HG03135 (cell line): ENCODE results near the gene DOCK8.
"Not testable (repeated sequence)": the region's sequence is repeated elsewhere in the genome, so short reads cannot be mapped to it uniquely, and the experiment has no call there.

ENCODE experiments used
- ATAC-seq: cut with Tn5 transposase; IDR thresholded peaks from one replicate; pipeline ENCODE4 v1.9.1; 2021; ENCODE audit warnings: mild to moderate bottlenecking, moderate library complexity; ENCODE audit not compliant: unreplicated experiment

Gene DOCK8

GRCh38 chr9:405341-405740 lies 190.7 kb downstream of the DOCK8 start:
- ATAC-seq = no peak

- no peak for ATAC-seq
These were observed 192.4 kb downstream of the DOCK8 start for GRCh38 chr9:406886-407654.

DNA sequence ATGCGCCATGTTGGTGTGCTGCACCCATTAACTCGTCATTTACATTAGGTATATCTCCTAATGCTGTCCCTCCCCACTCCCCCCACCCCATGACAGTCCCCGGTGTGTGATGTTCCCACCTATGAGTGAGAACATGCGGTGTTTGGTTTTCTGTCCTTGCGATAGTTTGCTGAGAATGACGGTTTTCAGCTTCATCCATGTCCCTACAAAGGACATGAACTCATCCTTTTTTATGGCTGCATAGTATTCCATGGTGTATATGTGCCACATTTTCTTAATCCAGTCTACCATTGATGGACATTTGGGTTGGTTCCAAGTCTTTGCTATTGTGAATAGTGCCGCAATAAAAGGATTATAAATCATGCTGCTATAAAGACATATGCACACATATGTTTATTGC lies 195.0 kb downstream of the DOCK8 start:
- ATAC-seq = not testable (repeated sequence)

- no peak for ATAC-seq
These were observed 199.9 kb downstream of the DOCK8 start for GRCh38 chr9:414595-414994.

DNA sequence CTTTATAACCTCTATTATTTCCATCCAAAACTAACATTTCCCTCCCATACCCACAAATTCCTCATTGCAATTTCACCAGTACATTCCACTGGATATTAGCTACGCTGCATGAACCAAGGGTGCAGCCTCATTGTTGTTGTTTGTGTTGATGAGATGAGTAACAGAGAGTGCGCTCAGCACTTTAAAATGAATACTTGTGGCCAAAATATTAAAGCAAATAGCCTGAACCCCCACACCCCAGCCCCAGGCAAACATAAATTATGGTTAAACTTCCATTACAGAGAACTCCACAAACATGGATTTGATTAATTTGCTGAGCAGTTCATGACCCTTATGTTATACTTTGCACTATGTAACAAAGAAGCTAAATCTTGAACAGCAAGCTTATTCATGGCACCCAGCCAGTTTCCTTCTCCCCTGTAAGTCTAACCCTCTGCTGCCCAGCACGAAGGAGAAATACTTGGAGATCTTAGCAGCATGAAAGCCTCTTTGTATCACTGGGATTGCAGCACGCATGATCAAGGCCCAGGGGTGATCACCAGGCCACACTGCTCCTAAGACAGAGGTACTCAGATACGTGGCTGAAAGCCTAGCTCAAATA lies 205.0 kb downstream of the DOCK8 start:
- no peak for ATAC-seq

DNA sequence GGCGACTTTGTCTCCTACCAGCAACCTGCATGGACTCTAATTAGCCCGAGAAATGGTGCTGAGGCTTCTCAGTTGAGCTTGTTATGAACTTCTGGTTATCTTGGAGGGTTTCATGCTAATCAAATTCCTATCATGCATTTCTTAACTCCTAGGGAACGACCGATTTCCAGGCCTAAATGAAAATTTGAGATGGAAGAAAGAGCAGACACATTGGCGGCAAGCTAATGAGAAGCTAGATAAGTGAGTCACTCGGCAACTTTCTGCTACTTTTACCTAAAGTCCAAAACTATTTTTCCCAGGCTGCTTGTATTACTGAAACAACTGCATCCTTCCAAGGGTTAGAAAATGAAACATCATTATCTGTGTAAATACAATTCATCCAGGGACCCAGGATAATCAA lies 207.2 kb downstream of the DOCK8 start:
- ATAC-seq = no peak

- no peak for ATAC-seq
These were observed 211.6 kb downstream of the DOCK8 start for GRCh38 chr9:426264-426663.

- no peak for ATAC-seq
These were observed 212.3 kb downstream of the DOCK8 start for GRCh38 chr9:426976-427375.

DNA sequence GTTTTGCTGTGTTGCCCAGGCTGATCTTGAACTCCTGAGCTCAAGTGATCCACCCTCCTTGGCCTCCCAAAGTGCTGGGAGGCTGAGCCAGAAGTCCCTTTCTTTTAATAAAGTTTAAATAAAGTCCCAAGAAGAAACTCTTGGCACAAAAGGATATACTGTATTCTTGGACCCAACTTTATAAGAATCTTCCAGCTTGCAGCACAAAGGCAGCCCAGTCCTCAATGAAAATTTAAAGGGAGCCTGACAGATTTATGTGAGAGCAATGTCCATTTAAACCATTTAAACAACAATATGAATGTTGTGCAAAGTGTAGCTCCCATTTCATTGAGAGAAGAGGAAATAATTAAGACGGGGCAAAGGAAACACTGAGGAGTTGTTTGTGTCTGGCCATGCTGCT lies 217.0 kb downstream of the DOCK8 start:
- no peak for ATAC-seq

- ATAC-seq = no peak
These were observed 221.8 kb downstream of the DOCK8 start for GRCh38 chr9:436482-436881.

GRCh38 chr9:437066-437465 lies 222.4 kb downstream of the DOCK8 start:
- no peak for ATAC-seq

GRCh38 chr9:437574-438001 lies 222.9 kb downstream of the DOCK8 start:
- no peak for ATAC-seq

- ATAC-seq = no peak
These were observed 223.4 kb downstream of the DOCK8 start for GRCh38 chr9:438066-438465.

DNA sequence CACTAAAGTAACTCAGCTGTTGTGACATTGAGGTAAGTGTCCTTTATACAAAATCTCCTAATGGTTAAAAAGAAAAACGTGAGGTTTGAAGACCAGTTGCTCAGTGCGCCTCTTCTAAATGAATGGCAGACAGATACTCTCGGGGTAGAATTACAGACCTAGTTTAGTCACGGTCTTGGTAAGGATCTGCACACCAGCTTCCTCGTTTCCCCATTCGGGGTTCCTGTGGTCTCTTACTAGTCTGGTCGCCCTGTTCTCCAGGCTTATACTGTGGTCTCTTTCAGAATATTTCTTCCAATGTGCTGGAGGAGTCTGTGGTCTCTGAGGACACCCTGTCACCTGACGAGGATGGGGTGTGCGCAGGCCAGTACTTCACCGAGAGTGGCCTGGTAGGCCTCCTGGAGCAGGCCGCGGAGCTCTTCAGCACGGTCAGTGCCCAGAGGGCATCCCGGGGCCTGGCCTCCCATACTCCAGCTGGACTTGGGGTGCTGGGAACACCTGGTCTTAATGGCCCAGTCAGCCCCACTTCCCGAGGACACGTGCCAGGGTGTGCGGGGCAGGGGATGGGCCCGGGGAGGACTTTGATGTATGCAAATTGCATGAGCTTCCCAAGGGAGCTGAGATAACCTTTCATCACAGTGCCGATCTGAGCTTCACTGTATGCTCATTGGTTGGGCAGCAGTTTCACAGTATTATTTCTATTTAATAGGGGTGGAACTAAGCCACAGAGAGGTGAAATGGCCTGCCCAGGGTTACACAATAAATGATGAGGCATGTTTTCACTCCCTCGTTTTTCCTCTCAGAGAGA lies 224.5 kb downstream of the DOCK8 start:
- no peak for ATAC-seq

- no peak for ATAC-seq
These were observed 226.5 kb downstream of the DOCK8 start for GRCh38 chr9:441126-441525.

- no peak for ATAC-seq
These were observed 229.9 kb downstream of the DOCK8 start for GRCh38 chr9:444528-444927.

DNA sequence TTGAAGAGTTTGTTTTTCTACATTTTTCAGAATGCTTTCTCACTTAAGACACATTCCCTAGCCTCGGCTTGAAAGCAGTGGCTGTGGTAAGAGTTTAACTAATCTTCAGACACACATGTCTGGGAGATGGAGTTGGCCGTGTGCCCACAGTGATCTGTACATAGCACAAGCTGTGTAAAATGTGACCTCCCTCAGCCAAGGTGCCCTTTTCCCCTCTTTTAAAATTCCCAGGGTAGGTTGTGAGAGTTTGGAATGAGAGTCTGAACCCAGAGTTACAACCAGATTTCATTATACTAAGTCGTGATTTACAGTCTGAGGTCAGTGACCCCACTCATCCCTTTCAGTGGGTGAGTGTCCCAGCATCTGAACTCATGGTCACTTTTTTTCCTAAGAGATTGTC lies 230.4 kb downstream of the DOCK8 start:
- ATAC-seq = no peak

DNA sequence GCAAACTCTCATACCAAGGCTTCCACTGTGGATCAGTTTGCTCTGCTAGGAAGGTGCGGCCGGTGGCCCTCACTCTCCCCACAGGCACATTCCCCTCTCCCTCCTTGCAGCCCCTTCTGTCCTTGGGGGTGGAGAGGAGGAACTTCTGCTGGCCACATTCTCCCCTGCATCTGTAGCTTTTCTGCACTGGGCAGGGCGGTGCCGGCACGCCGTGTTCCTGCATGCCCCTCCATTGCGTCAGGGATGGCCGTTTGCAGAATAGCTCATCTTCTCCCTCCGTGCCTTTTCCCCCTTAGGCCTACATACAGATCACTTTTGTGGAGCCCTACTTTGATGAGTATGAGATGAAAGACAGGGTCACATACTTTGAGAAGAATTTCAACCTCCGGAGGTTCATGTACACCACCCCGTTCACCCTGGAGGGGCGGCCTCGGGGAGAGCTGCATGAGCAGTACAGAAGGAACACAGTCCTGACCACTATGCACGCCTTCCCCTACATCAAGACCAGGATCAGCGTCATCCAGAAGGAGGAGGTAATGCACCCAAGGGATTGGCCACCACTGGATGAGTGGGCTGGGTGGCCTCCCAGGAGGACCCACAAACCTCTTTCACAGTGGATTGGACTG lies 231.5 kb downstream of the DOCK8 start:
- no peak for ATAC-seq

GRCh38 chr9:447230-448025 lies 232.8 kb downstream of the DOCK8 start:
- no peak for ATAC-seq

DNA sequence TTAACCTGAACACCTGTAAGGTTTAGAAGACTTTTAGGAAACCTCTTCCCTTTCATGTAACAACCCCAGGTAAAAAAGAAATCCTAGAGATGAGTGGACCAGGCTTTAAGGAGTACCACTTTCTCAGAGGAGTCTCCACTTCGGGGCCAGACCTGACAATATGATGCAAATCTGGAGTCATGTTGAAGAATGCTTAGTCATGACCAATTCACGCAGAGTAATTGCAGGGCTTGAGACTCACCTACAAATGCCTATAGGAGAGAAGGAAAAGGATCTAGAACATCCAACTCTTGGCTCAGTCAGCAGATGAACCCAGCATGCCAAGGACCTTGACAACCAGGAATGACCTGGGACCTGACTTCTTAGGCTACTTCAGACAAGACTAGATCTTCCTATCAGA lies 235.4 kb downstream of the DOCK8 start:
- no peak for ATAC-seq

GRCh38 chr9:450561-450960 lies 235.9 kb downstream of the DOCK8 start:
- no peak for ATAC-seq
